Osteoblast (primary cell): Measurements from ENCODE around the gene NR5A2. TPM values are rescaled to one million over a fixed set of nuclear protein-coding genes. Genes with fewer than 3 reads are reported as not detected.
A peak's percentile ranks its signal among the peaks of the same experiment; 100 is the strongest.

Experiments
- DNase-seq: peaks from one replicate; pipeline ENCODE4 v3.0.0; 2011; ENCODE audit warnings: low spot score, mixed read lengths; ENCODE audit not compliant: insufficient read length; ENCODE audit errors: missing footprints
- H2AFZ ChIP-seq: 2 replicates; pipeline ENCODE4 v1.6.0; 2011; ENCODE audit warnings: mild to moderate bottlenecking, low read length
- H3K27ac ChIP-seq: 2 replicates; pipeline ENCODE4 v1.5.1; 2011; ENCODE audit warnings: mild to moderate bottlenecking, low read depth, low read length, moderate library complexity
- H3K27me3 ChIP-seq: 2 replicates; pipeline ENCODE4 v1.6.0; 2012; ENCODE audit warnings: mild to moderate bottlenecking, control low read depth, inconsistent platforms, low read length, moderate library complexity; ENCODE audit not compliant: insufficient read depth
- H3K36me3 ChIP-seq: 2 replicates; pipeline ENCODE4 v1.5.1; 2011; ENCODE audit warnings: mild to moderate bottlenecking, low read length, control low read depth, moderate library complexity; ENCODE audit not compliant: insufficient read depth
- H3K4me1 ChIP-seq: 2 replicates; pipeline ENCODE4 v1.5.1; 2011; ENCODE audit warnings: mild to moderate bottlenecking, low read length, control low read depth, moderate library complexity; ENCODE audit not compliant: insufficient read depth
- H3K4me2 ChIP-seq: 2 replicates; pipeline ENCODE4 v1.6.0; 2011; ENCODE audit warnings: mild to moderate bottlenecking, low read length; ENCODE audit not compliant: insufficient read depth
- H3K4me3 ChIP-seq: fragments of 200-600 bp; sonication (generic); 3 replicates; pipeline ENCODE4 v1.5.1; 2012; ENCODE audit warnings: mild to moderate bottlenecking, low read length, inconsistent platforms; ENCODE audit not compliant: insufficient read depth
- H3K79me2 ChIP-seq: 2 replicates; pipeline ENCODE4 v1.6.0; 2012; ENCODE audit warnings: mild to moderate bottlenecking, low read length, control low read depth, inconsistent platforms; ENCODE audit not compliant: insufficient read depth
- H3K9me3 ChIP-seq: 2 replicates; pipeline ENCODE4 v1.5.1; 2011; ENCODE audit warnings: low read depth, low read length, control low read depth
- H4K20me1 ChIP-seq: 2 replicates; pipeline ENCODE4 v1.6.0; 2012; ENCODE audit warnings: mild to moderate bottlenecking, low read length, control low read depth; ENCODE audit not compliant: insufficient read depth
- total RNA-seq: library from RNA; depleted of rRNA; stranded (reverse); fragments of >200 nt; gene quantifications from 2 replicates; pipeline ENCODE4 v1.2.3, GENCODE V29; 2012
- TF ChIP-seq, protein P1 (sequence below): IDR thresholded peaks from 2 replicates; pipeline ENCODE4 v1.5.1; 2011; ENCODE audit warnings: mild to moderate bottlenecking, low read depth, low read length, moderate library complexity; ENCODE audit errors: extremely low read depth

The NR5A2 gene
- total RNA-seq, 1 donor = not detected

DNA sequence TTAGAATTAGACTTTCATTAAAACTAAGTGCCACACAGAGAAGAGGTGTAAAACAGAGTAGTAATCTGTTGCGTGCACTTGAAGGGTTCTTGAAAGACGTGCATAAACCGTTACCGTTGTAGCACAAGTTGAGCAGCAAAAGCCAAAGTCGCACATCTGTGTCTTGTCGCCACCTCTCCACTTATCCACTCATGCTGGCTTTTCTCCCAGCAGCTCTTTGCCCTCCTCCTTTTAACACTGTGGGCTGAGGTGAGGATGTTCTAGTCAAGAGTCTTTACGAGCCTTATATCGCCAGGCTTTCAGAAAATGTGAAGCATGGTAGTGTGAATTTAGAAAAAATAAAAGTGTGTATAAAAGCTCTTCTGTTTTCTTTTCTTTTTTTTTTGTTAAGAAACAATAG is 48.0 kb downstream of the NR5A2 start:
- H3K4me3 ChIP-seq = no peak overlapping the region
- H4K20me1 ChIP-seq = no peaks in the 10 kb centered on the region
- TF ChIP-seq, protein P1, sequence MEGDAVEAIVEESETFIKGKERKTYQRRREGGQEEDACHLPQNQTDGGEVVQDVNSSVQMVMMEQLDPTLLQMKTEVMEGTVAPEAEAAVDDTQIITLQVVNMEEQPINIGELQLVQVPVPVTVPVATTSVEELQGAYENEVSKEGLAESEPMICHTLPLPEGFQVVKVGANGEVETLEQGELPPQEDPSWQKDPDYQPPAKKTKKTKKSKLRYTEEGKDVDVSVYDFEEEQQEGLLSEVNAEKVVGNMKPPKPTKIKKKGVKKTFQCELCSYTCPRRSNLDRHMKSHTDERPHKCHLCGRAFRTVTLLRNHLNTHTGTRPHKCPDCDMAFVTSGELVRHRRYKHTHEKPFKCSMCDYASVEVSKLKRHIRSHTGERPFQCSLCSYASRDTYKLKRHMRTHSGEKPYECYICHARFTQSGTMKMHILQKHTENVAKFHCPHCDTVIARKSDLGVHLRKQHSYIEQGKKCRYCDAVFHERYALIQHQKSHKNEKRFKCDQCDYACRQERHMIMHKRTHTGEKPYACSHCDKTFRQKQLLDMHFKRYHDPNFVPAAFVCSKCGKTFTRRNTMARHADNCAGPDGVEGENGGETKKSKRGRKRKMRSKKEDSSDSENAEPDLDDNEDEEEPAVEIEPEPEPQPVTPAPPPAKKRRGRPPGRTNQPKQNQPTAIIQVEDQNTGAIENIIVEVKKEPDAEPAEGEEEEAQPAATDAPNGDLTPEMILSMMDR = no peak
- no peak overlapping the region for H2AFZ ChIP-seq
- H3K36me3 ChIP-seq = no peaks in the 10 kb centered on the region
- no peaks in the 10 kb centered on the region for H3K9me3 ChIP-seq
- peaks cover 42% of the 10 kb centered on the region for H3K27me3 ChIP-seq
- DNase-seq = no peak
- no peaks in the 10 kb centered on the region for H3K79me2 ChIP-seq
- H3K4me1 ChIP-seq = peaks cover 5% of the 10 kb centered on the region
- H3K27ac ChIP-seq = no peak overlapping the region
- H3K4me2 ChIP-seq = no peak overlapping the region

DNA sequence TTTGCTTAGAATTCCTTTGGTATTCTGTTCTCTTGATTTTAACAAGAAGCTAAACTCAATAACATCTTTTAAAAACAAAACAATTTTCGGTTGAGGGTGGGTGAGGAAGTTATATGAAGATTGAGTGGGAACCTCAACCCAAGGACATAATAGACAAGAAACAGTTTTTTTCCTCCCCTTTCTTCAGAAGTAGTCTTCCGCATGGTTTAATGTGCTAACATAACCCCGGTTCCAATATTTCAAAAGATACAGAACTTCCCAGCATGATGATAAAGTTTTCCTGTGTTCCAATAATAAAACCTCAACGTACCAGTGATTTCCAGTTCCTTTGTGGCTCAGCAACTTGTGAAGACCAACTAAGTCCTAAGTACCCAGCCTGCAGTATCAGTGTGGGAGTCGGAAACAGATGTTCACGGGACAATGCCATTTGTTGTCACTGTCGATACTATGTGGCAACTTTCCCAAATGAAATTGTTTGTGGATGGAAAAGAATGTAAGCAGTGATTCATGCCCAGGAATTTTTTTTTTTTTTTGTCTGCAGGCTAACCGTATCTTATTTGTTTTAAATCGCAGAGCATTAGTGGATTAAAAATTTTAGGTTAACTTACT is 48.5 kb downstream of the NR5A2 start:
- no peaks in the 10 kb centered on the region for H3K79me2 ChIP-seq
- no peak for DNase-seq
- H3K27me3 ChIP-seq = peaks cover 41% of the 10 kb centered on the region
- H2AFZ ChIP-seq = no peak overlapping the region
- TF ChIP-seq, protein P1 = no peak
- no peaks in the 10 kb centered on the region for H3K36me3 ChIP-seq
- H3K27ac ChIP-seq = no peak overlapping the region
- peak overlapping the region; percentile 73 for H3K4me2 ChIP-seq
- peaks cover 5% of the 10 kb centered on the region for H3K4me1 ChIP-seq
- H4K20me1 ChIP-seq = no peaks in the 10 kb centered on the region
- peak overlapping the region; percentile 53 for H3K4me3 ChIP-seq
- no peaks in the 10 kb centered on the region for H3K9me3 ChIP-seq

DNA sequence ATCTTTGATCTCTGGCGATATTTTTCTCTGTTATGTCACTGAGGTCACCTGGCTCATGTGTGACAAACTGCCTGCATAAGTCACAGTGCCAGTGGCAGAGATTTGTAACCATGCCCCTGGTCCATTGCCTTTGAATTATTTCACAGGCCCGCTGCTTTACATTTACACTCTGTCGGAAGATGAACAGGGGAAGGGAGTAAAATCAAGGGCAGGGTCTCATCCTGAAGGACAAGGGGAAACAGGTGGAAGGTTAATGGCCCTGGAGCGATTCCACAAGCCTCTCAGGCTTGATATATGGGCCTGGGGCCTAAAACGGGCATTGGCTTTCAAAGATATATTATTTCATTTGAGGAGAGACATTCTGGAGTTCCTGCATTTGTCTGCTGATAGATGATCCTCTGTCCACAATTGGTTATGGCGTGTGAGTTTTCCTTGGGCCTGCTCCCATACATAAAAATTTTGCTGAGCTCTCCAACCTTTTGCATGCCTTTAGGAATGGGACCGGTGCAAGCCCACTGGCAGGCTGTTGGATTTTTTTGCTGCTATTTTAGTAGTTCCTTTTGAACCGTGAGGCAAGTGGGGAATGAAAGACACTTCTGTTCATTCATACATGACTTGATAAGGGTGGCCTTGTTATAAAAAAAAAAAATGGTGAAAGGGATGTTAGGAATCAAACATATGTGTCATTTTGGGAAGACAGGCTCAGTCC is 51.9 kb downstream of the NR5A2 start:
- no peak overlapping the region for H2AFZ ChIP-seq
- H4K20me1 ChIP-seq = no peaks in the 10 kb centered on the region
- TF ChIP-seq, protein P1 = no peak

GRCh38 chr1:200081151-200081968 is 53.9 kb downstream of the NR5A2 start:
- Histone ChIP-seq H2AFZ (no peak overlapping the region), H3K9me3 (no peaks in the 10 kb centered on the region), H3K27ac (no peak overlapping the region), H3K79me2 (no peaks in the 10 kb centered on the region), H3K4me3 (no peak overlapping the region), H3K4me1 (no peaks in the 10 kb centered on the region), H3K36me3 (no peaks in the 10 kb centered on the region), H3K27me3 (peaks cover 31% of the 10 kb centered on the region), H3K4me2 (peak overlapping the region; percentile 2), H4K20me1 (no peaks in the 10 kb centered on the region)
- TF ChIP-seq, protein P1 = no peak
- DNase-seq = no peak

More for the DNA sequence above, 51.9 kb downstream of the NR5A2 start:
- H3K4me1 ChIP-seq = peaks cover 5% of the 10 kb centered on the region
- H3K9me3 ChIP-seq = no peaks in the 10 kb centered on the region
- H3K27me3 ChIP-seq = peaks cover 35% of the 10 kb centered on the region
- no peaks in the 10 kb centered on the region for H3K36me3 ChIP-seq
- no peak overlapping the region for H3K27ac ChIP-seq
- H3K4me2 ChIP-seq = no peak overlapping the region
- DNase-seq = no peak
- H3K79me2 ChIP-seq = no peaks in the 10 kb centered on the region
- no peak overlapping the region for H3K4me3 ChIP-seq
